Activated T-cell treated with anti-CD3 and anti-CD28 coated beads for 24 hours (primary cell): ENCODE data around the gene MROH8.
A peak's percentile ranks its signal among the peaks of the same experiment; 100 is the strongest.
"Not testable (repeated sequence)": the region's sequence is repeated elsewhere in the genome, so short reads cannot be mapped to it uniquely, and the experiment has no call there.

Experiments
- DNase-seq: peaks from one replicate; pipeline ENCODE4 v3.0.0-alpha.2; 2020; ENCODE audit warnings: low read depth

MROH8 gene

GRCh38 chr20:37154684-37155298 is 24.6 kb downstream of the MROH8 start:
- no peak for DNase-seq

- no peak for DNase-seq
Observed at GRCh38 chr20:37152284-37152683, 27.1 kb downstream of the MROH8 start.

- DNase-seq = no peak
Observed at GRCh38 chr20:37151529-37151928, 27.8 kb downstream of the MROH8 start.

GRCh38 chr20:37150864-37151263 is 28.5 kb downstream of the MROH8 start:
- DNase-seq = not testable (repeated sequence)

- DNase-seq = no peak
Observed at GRCh38 chr20:37147250-37147649, 32.1 kb downstream of the MROH8 start.

GRCh38 chr20:37144856-37145404 is 34.4 kb downstream of the MROH8 start:
- DNase-seq = no peak

GRCh38 chr20:37142708-37143107 is 36.6 kb downstream of the MROH8 start:
- no peak for DNase-seq

- no peak for DNase-seq
Observed at GRCh38 chr20:37137547-37137946, 41.8 kb downstream of the MROH8 start.

GRCh38 chr20:37133952-37134351 is 45.4 kb downstream of the MROH8 start:
- DNase-seq = no peak

GRCh38 chr20:37131486-37131885 is 47.9 kb downstream of the MROH8 start:
- no peak for DNase-seq

- no peak for DNase-seq
Observed at GRCh38 chr20:37128803-37129202, 50.5 kb downstream of the MROH8 start.

- DNase-seq = not testable (repeated sequence)
Observed at GRCh38 chr20:37126290-37126689, 53.1 kb downstream of the MROH8 start.

- no peak for DNase-seq
Observed at GRCh38 chr20:37123441-37123840, 55.9 kb downstream of the MROH8 start.

- DNase-seq = no peak
Observed at GRCh38 chr20:37120497-37120896, 58.9 kb downstream of the MROH8 start.

GRCh38 chr20:37119356-37120036 is 59.9 kb downstream of the MROH8 start:
- DNase-seq = no peak

- no peak for DNase-seq
Observed at GRCh38 chr20:37114012-37114411, 65.3 kb downstream of the MROH8 start.

- DNase-seq = no peak
Observed at GRCh38 chr20:37111926-37112455, 67.4 kb downstream of the MROH8 start.

GRCh38 chr20:37108676-37109075 is 70.7 kb downstream of the MROH8 start:
- no peak for DNase-seq

GRCh38 chr20:37102571-37102970 is 76.8 kb downstream of the MROH8 start:
- no peak for DNase-seq

- DNase-seq = no peak
Observed at GRCh38 chr20:37096415-37097041, 82.8 kb downstream of the MROH8 start.

GRCh38 chr20:37095599-37096414 is 83.5 kb downstream of the MROH8 start, which contains the start of gene RBL1:
TSS of gene RBL1 (minus strand) at chr20:37095997. CDS start at chr20:37095928, 69 bp downstream.
- DNase-seq = peak; percentile 84

- peak; percentile 30 for DNase-seq
Observed at GRCh38 chr20:37095108-37095598, 84.2 kb downstream of the MROH8 start.
